SK-N-SH treated with all-trans-retinoic acid at 6 μM for 48 hours (cell line): ENCODE results near the gene SEZ6L2.

Experiments
- BACH2 ChIP-seq: fragments of 250-450 bp; sonication (Bioruptor Pico); IDR thresholded peaks from 2 replicates; pipeline ENCODE4 v1.9.0; 2021; ENCODE audit warnings: mild to moderate bottlenecking, borderline replicate concordance
- OSR1 ChIP-seq: fragments of 250-450 bp; sonication (Bioruptor Pico); IDR thresholded peaks from 2 replicates; pipeline ENCODE4 v1.8.0; 2022; ENCODE audit warnings: moderate library complexity, mild to moderate bottlenecking, inconsistent platforms
- RARB ChIP-seq: fragments of 250-450 bp; sonication (Bioruptor Pico); IDR thresholded peaks from 2 replicates; pipeline ENCODE4 v1.8.0; 2021; ENCODE audit warnings: mild to moderate bottlenecking, moderate library complexity
- ZC3H10 ChIP-seq: fragments of 250-450 bp; sonication (Bioruptor Pico); IDR thresholded peaks from 2 replicates; pipeline ENCODE4 v1.5.1; 2021; ENCODE audit warnings: mild to moderate bottlenecking, moderate library complexity
- TF ChIP-seq, protein P1 (sequence below): fragments of 250-450 bp; sonication (Bioruptor Pico); IDR thresholded peaks from 2 replicates; pipeline ENCODE4 v1.5.1; 2020; ENCODE audit warnings: low read depth, mild to moderate bottlenecking, moderate library complexity

DNA sequence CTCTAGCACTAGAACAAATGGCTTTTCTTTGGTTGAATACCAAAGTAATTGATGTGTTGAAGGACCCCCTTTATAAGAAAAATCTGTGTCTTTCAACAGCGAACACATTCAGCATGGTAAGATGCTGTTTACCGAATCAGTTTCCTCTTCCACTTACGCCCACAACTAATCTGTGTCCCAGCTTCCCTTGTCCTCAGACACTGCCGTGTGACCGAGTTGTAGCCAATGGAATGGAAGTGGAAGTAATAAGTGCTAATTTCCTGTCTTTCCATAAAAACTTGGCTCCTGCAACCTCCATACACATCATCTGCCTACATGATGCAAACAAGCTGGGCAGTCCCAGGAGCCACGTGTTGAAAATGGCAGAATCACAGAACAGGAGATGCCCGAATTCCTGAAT is 46.7 kb downstream of the SEZ6L2 start:
- no peak for TF ChIP-seq RARB (CRISPR knock-in tag)
- TF ChIP-seq, protein P1, sequence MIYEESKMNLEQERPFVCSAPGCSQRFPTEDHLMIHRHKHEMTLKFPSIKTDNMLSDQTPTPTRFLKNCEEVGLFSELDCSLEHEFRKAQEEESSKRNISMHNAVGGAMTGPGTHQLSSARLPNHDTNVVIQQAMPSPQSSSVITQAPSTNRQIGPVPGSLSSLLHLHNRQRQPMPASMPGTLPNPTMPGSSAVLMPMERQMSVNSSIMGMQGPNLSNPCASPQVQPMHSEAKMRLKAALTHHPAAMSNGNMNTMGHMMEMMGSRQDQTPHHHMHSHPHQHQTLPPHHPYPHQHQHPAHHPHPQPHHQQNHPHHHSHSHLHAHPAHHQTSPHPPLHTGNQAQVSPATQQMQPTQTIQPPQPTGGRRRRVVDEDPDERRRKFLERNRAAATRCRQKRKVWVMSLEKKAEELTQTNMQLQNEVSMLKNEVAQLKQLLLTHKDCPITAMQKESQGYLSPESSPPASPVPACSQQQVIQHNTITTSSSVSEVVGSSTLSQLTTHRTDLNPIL, result no peak
- no peak for TF ChIP-seq ZC3H10
- no peak for TF ChIP-seq OSR1 (CRISPR knock-in tag)
- TF ChIP-seq BACH2, result no peak
